CD14-positive monocyte (primary cell): ENCODE data around the gene ITGB2. TPM values are rescaled to one million over a fixed set of nuclear protein-coding genes. Genes with fewer than 3 reads are reported as not detected.

Experiments
- DNase-seq, 3 donors: peaks; one replicate each; pipeline ENCODE4 v3.0.0-alpha.2; 2011 to 2022
- H2AFZ ChIP-seq: 2 replicates; pipeline ENCODE4 v1.6.0; 2012; ENCODE audit warnings: mild to moderate bottlenecking, low read depth, low read length, inconsistent platforms; ENCODE audit not compliant: insufficient read depth, poor library complexity, severe bottlenecking
- H3K27ac ChIP-seq, 2 donors: 1 replicate in 1 of 2; 2 replicates in 1 of 2; pipeline ENCODE4 v1.5.1; 2012 to 2013; ENCODE audit warnings: low read length in 2 of 2, control low read depth in 1 of 2, inconsistent platforms in 1 of 2, low read depth in 1 of 2, mild to moderate bottlenecking in 1 of 2
- H3K27me3 ChIP-seq, 2 donors: one replicate each; pipeline versions ENCODE4 v1.6.0 to v1.6.1; 2011 to 2013; ENCODE audit warnings: low read length in 2 of 2; ENCODE audit not compliant: control insufficient read depth in 2 of 2, insufficient read depth in 2 of 2
- H3K36me3 ChIP-seq, 2 donors: replicated peaks in 1 of 2; 1 replicate in 1 of 2; 2 replicates in 1 of 2; pipeline versions ENCODE4 v1.5.1 to v1.6.1; 2012 to 2013; ENCODE audit warnings: low read length in 2 of 2, control low read depth in 1 of 2, inconsistent platforms in 1 of 2, mild to moderate bottlenecking in 1 of 2; ENCODE audit not compliant: insufficient read depth in 2 of 2, control insufficient read depth in 1 of 2
- H3K4me1 ChIP-seq, 2 donors: 1 replicate in 1 of 2; 2 replicates in 1 of 2; pipeline versions ENCODE4 v1.5.1 to v1.6.1; 2012 to 2013; ENCODE audit warnings: low read length in 2 of 2, control low read depth in 1 of 2, inconsistent platforms in 1 of 2, mild to moderate bottlenecking in 1 of 2, moderate library complexity in 1 of 2; ENCODE audit not compliant: insufficient read depth in 2 of 2, control insufficient read depth in 1 of 2
- H3K4me2 ChIP-seq: replicated peaks from 2 replicates; pipeline ENCODE3; 2012; ENCODE audit warnings: low read length, moderate library complexity, mild to moderate bottlenecking; ENCODE audit not compliant: poor library complexity, severe bottlenecking; ENCODE audit errors: extremely low read depth
- H3K4me3 ChIP-seq, 3 experiments: fragments of 200-600 bp in 1 of 3; sonication (generic) in 1 of 3; replicated peaks in 1 of 3; 1 replicate in 2 of 3; 2 replicates in 1 of 3; pipeline ENCODE4 v1.5.1; 2011 to 2013; ENCODE audit warnings: low read length in 3 of 3, mild to moderate bottlenecking in 3 of 3, control low read depth in 2 of 3, low read depth in 2 of 3, inconsistent platforms in 1 of 3, moderate library complexity in 1 of 3
- H3K79me2 ChIP-seq: 2 replicates; pipeline ENCODE4 v1.6.0; 2012; ENCODE audit warnings: mild to moderate bottlenecking, control low read depth, inconsistent platforms, low read length, moderate library complexity; ENCODE audit not compliant: insufficient read depth
- H3K9ac ChIP-seq: 2 replicates; pipeline ENCODE4 v1.6.0; 2017; ENCODE audit warnings: low read length, mild to moderate bottlenecking; ENCODE audit not compliant: insufficient read depth, poor library complexity, severe bottlenecking
- H3K9me3 ChIP-seq, 2 donors: replicated peaks in 1 of 2; 1 replicate in 1 of 2; 2 replicates in 1 of 2; pipeline versions ENCODE4 v1.5.1 to v1.6.1; 2012 to 2013; ENCODE audit warnings: low read length in 2 of 2, control low read depth in 1 of 2; ENCODE audit not compliant: control insufficient read depth in 1 of 2, insufficient read depth in 1 of 2
- H4K20me1 ChIP-seq: 2 replicates; pipeline ENCODE4 v1.6.0; 2012; ENCODE audit warnings: mild to moderate bottlenecking, low read length, control low read depth, moderate library complexity; ENCODE audit not compliant: insufficient read depth
- H3K27ac Mint-ChIP-seq, 7 donors: one replicate each; pipeline ENCODE4 v1.8.0; 2020; ENCODE audit warnings: mild to moderate bottlenecking in 7 of 7, mixed read lengths in 7 of 7, moderate library complexity in 6 of 7, inconsistent platforms in 2 of 7
- H3K27me3 Mint-ChIP-seq, 3 donors: one replicate each; pipeline ENCODE4 v1.8.0; 2021 to 2022; ENCODE audit warnings: low read depth in 3 of 3, mild to moderate bottlenecking in 3 of 3, mixed read lengths in 3 of 3, moderate library complexity in 3 of 3, inconsistent platforms in 1 of 3
- H3K36me3 Mint-ChIP-seq, 2 donors: one replicate each; pipeline ENCODE4 v1.8.0; 2020; ENCODE audit warnings: mixed read lengths in 2 of 2, inconsistent platforms in 1 of 2, mild to moderate bottlenecking in 1 of 2
- H3K4me1 Mint-ChIP-seq: one replicate; pipeline ENCODE4 v1.8.0; 2020; ENCODE audit warnings: mild to moderate bottlenecking, mixed read lengths
- H3K4me3 Mint-ChIP-seq, 2 donors: one replicate each; pipeline ENCODE4 v1.8.0; 2020; ENCODE audit warnings: mild to moderate bottlenecking in 2 of 2, mixed read lengths in 2 of 2, moderate library complexity in 1 of 2
- H3K9me3 Mint-ChIP-seq, 7 donors: one replicate each; pipeline ENCODE4 v1.8.0; 2020 to 2022; ENCODE audit warnings: mixed read lengths in 7 of 7, mild to moderate bottlenecking in 6 of 7, moderate library complexity in 6 of 7, inconsistent platforms in 2 of 7
- WGBS: methylation state at CpG from one replicate; pipeline ENCODE4 v1.1.5; 2013; ENCODE audit warnings: missing lambda C conversion rate; ENCODE audit not compliant: insufficient coverage; 5-methylcytosine and 5-hydroxymethylcytosine counted together
- intact Hi-C, 2 donors: fragments of 100-400 bp; cut with micrococcal nuclease; formaldehyde crosslinking; loops; one replicate each; pipeline versions ENCODE4 v1.15.0 to v1.15.1; 2023
- polyA plus RNA-seq, 3 donors: library from polyadenylated mRNA; depleted of rRNA in 1 of 3; unstranded in 2 of 3; stranded (reverse) in 1 of 3; fragments of 300-500 nt in 2 of 3; fragments of >200 nt in 1 of 3; fragmentation: Illumina TruSeq in 2 of 3; gene quantifications; 1 replicate in 2 of 3; 2 replicates in 1 of 3; pipeline ENCODE4 v1.2.3, GENCODE V29; 2012 to 2021
- TF ChIP-seq, protein P1 (sequence below): fragments of 200-600 bp; IDR thresholded peaks from one replicate; pipeline ENCODE4 v1.8.0; 2022; ENCODE audit warnings: antibody characterized with exemption, mild to moderate bottlenecking

The ITGB2 gene
- polyA plus RNA-seq, 3 donors = 1,470 to 1,628 (median 1,602) TPM

GRCh38 chr21:44887126-44887806, 33.4 kb downstream of the ITGB2 start:
- H2AFZ ChIP-seq = no peak overlapping the region
- H4K20me1 ChIP-seq = peaks cover 77% of the 10 kb centered on the region
- H3K9ac ChIP-seq = no peak overlapping the region
- no peak for DNase-seq
- peaks cover 41% of the 10 kb centered on the region for H3K79me2 ChIP-seq
- no peaks in the 10 kb centered on the region for H3K27me3 Mint-ChIP-seq
- peak overlapping the region in 4 of 7 donors; percentile 10 to 80 (median 49) for H3K27ac Mint-ChIP-seq
- no peaks in the 10 kb centered on the region for H3K27me3 ChIP-seq
- no peak overlapping the region for H3K4me3 Mint-ChIP-seq
- no peaks in the 10 kb centered on the region for H3K9me3 Mint-ChIP-seq
- 98% methylated on average over 11 of the region's 11 CpGs for WGBS
- H3K36me3 Mint-ChIP-seq = peaks cover 47 to 66% of the 10 kb centered on the region in 2 donors
- intact Hi-C loops = no loop called here
- H3K36me3 ChIP-seq = peaks cover 69 to 70% of the 10 kb centered on the region in 2 donors
- H3K4me1 ChIP-seq = peaks cover 22% of the 10 kb centered on the region in 2 donors
- TF ChIP-seq, protein P1, sequence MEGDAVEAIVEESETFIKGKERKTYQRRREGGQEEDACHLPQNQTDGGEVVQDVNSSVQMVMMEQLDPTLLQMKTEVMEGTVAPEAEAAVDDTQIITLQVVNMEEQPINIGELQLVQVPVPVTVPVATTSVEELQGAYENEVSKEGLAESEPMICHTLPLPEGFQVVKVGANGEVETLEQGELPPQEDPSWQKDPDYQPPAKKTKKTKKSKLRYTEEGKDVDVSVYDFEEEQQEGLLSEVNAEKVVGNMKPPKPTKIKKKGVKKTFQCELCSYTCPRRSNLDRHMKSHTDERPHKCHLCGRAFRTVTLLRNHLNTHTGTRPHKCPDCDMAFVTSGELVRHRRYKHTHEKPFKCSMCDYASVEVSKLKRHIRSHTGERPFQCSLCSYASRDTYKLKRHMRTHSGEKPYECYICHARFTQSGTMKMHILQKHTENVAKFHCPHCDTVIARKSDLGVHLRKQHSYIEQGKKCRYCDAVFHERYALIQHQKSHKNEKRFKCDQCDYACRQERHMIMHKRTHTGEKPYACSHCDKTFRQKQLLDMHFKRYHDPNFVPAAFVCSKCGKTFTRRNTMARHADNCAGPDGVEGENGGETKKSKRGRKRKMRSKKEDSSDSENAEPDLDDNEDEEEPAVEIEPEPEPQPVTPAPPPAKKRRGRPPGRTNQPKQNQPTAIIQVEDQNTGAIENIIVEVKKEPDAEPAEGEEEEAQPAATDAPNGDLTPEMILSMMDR = no peak
- no peak overlapping the region for H3K4me2 ChIP-seq
- H3K4me3 ChIP-seq = no peak overlapping the region
- H3K4me1 Mint-ChIP-seq = peaks cover 22% of the 10 kb centered on the region
- H3K27ac ChIP-seq = peak overlapping the region in 1 of 2 donors; percentile 20
- H3K9me3 ChIP-seq = no peaks in the 10 kb centered on the region

DNA sequence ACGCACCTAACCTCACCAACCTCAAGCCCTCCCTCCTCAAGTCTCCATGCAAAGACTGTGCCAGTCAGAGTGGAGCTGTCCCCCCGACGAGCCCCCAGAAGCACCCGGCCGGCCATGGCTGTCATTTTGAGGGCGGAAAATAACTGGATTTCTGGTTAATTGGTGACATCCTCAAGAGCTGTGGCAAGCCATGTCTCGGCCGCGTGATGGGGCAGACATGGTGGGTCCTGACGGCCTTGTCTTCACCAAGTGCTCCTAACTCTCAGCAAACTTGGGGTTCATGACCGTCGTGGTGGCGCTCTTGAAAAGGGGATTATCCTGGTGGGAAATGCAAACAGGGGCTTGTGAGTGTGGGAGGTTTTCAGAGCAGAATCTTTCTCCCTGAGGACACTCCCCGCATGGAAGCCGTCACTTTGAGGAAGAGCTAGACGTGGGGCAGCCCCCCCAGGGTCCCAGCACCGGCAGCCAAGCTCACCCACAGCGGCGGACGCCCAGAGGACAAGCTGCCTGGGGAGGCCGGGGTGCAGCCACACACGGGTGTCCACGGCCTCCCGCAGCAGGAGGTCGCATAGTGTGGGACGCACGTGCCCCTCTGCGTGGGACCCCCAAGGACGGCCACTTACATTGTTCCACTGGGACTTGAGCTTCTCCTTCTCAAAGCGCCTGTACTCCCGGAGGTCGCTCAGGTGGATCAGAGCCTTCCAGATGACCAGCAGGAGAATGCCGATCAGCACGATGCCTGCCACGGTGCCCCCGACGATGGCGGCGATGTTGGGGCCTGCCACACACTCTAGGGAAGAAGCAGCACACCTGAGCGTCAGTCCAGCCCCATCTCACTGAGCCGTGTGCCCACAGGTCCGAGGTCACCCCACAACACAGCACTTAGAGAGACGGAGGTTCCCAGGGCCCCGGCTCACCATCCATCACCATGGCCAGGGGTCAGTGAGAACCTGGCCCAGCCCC, 34.3 kb downstream of the ITGB2 start:
- H3K4me1 ChIP-seq = peaks cover 31% of the 10 kb centered on the region in 2 donors
- intact Hi-C loops = no loop called here
- TF ChIP-seq, protein P1 = no peak
- peaks cover 68% of the 10 kb centered on the region for H4K20me1 ChIP-seq
- no peak for DNase-seq
- H3K27me3 ChIP-seq = no peaks in the 10 kb centered on the region
- no peak overlapping the region for H3K4me3 ChIP-seq
- H3K4me1 Mint-ChIP-seq = peaks cover 31% of the 10 kb centered on the region
- H3K9me3 ChIP-seq = no peaks in the 10 kb centered on the region
- H3K36me3 Mint-ChIP-seq = peaks cover 42 to 57% of the 10 kb centered on the region in 2 donors
- no peak overlapping the region for H3K4me3 Mint-ChIP-seq
- no peak overlapping the region for H3K4me2 ChIP-seq
- H3K9ac ChIP-seq = no peak overlapping the region
- H3K27ac ChIP-seq = peak overlapping the region in 1 of 2 donors; percentile 20
- no peaks in the 10 kb centered on the region for H3K9me3 Mint-ChIP-seq
- H3K27ac Mint-ChIP-seq = peak overlapping the region in 6 of 7 donors; percentile 10 to 66 (median 36)
- 95% methylated on average over 42 of the region's 44 CpGs for WGBS
- H3K36me3 ChIP-seq = peaks cover 61% of the 10 kb centered on the region in 2 donors
- peaks cover 35% of the 10 kb centered on the region for H3K79me2 ChIP-seq
- H2AFZ ChIP-seq = no peak overlapping the region
- peaks cover 0 to 3% (median 0%) of the 10 kb centered on the region in 3 donors for H3K27me3 Mint-ChIP-seq
